ENCODE measurements around the gene TRIM38.
A peak's percentile ranks its signal among the peaks of the same experiment; 100 is the strongest.

DNA sequence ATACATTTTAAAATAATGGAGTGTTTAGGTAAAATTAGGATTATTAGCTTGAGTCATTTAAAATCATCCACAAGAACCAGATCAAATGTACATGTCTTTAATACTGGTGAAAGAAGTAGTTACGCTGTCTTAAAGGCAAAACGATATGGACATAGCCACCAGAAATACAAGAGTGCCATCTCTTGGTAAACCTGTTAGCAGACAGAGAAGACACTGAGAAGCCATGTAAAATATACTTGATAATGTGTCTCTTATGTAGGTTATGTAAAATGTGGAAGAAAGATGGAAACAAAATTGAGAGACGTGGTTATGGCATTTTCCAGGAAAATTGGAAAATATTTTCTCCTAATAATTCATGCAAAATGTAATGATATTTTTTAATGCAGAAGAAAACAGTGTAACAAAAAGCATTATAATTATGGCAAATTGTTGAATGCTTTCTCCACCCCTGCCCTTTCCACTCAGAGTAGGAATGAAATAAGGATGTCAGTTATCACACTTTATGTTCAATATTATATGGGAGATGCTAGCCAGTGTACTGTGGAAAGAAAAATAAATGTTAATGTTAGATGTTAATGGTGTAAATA lies 19.9 kb upstream of the TRIM38 start:
- TF ChIP-seq, protein P1, sequence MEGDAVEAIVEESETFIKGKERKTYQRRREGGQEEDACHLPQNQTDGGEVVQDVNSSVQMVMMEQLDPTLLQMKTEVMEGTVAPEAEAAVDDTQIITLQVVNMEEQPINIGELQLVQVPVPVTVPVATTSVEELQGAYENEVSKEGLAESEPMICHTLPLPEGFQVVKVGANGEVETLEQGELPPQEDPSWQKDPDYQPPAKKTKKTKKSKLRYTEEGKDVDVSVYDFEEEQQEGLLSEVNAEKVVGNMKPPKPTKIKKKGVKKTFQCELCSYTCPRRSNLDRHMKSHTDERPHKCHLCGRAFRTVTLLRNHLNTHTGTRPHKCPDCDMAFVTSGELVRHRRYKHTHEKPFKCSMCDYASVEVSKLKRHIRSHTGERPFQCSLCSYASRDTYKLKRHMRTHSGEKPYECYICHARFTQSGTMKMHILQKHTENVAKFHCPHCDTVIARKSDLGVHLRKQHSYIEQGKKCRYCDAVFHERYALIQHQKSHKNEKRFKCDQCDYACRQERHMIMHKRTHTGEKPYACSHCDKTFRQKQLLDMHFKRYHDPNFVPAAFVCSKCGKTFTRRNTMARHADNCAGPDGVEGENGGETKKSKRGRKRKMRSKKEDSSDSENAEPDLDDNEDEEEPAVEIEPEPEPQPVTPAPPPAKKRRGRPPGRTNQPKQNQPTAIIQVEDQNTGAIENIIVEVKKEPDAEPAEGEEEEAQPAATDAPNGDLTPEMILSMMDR (IDR thresholded peaks at IDR 0.05), result peak in 3 of 4 experiments; percentile 13 to 41 (median 30)
- no peak for TF ChIP-seq POLR2A (IDR thresholded peaks at IDR 0.05)
- no peak for TF ChIP-seq POLR2AphosphoS5 (IDR thresholded peaks at IDR 0.05)

Measured in prostate gland (tissue), 2 donors.